Measurements from ENCODE around the gene PDAP1. TPM values are rescaled to one million over a fixed set of nuclear protein-coding genes. Genes with fewer than 3 reads are reported as not detected.
"Not testable (repeated sequence)": the region's sequence is repeated elsewhere in the genome, so short reads cannot be mapped to it uniquely, and the experiment has no call there.

PDAP1 gene
- polyA plus RNA-seq, 3 donors from 2014 or later = 20.7 to 43.3 (median 30.0) TPM

- Mint-ChIP-seq H3K9me3 (no peaks in the 10 kb centered on the region), H3K27ac (peak overlapping the region in 1 of 6 donors; percentile 23), H3K4me1 (no peaks in the 10 kb centered on the region), H3K27me3 (ENCODE audit: low read depth in 3 of 3) (peaks cover 0 to 2% (median 2%) of the 10 kb centered on the region in 3 donors), H3K4me3 (no peak overlapping the region), H3K36me3 (peaks cover 12 to 33% (median 16%) of the 10 kb centered on the region in 3 donors)
- no peak for DNase-seq
Observed at GRCh38 chr7:99359465-99360154, 48.8 kb downstream of the PDAP1 start.

GRCh38 chr7:99358521-99358920 is 49.9 kb downstream of the PDAP1 start:
- H3K9me3 Mint-ChIP-seq; DNase-seq; H3K4me1 Mint-ChIP-seq; H3K27me3 Mint-ChIP-seq (ENCODE audit: low read depth in 3 of 3); H3K4me3 Mint-ChIP-seq; H3K27ac Mint-ChIP-seq: not testable (repeated sequence)
- H3K36me3 Mint-ChIP-seq = peaks cover 12 to 29% (median 16%) of the 10 kb centered on the region in 3 donors

- H3K9me3 Mint-ChIP-seq = no peaks in the 10 kb centered on the region
- H3K27me3 Mint-ChIP-seq (ENCODE audit: low read depth in 3 of 3) = peaks cover 0 to 2% (median 2%) of the 10 kb centered on the region in 3 donors
- no peaks in the 10 kb centered on the region for H3K4me1 Mint-ChIP-seq
- no peak overlapping the region for H3K4me3 Mint-ChIP-seq
- no peak for DNase-seq
- H3K27ac Mint-ChIP-seq = peak overlapping the region in 3 of 6 donors; percentile 35 to 60 (median 40)
- H3K36me3 Mint-ChIP-seq = peaks cover 12 to 26% (median 16%) of the 10 kb centered on the region in 3 donors
Observed at GRCh38 chr7:99357701-99358490, 50.5 kb downstream of the PDAP1 start.

GRCh38 chr7:99355098-99355497 is 53.3 kb downstream of the PDAP1 start:
- H3K27ac Mint-ChIP-seq = no peak overlapping the region
- peaks cover 0 to 2% (median 2%) of the 10 kb centered on the region in 3 donors for H3K27me3 Mint-ChIP-seq (ENCODE audit: low read depth in 3 of 3)
- no peak overlapping the region for H3K4me3 Mint-ChIP-seq
- no peak for DNase-seq
- no peaks in the 10 kb centered on the region for H3K4me1 Mint-ChIP-seq
- peaks cover 12 to 26% (median 13%) of the 10 kb centered on the region in 3 donors for H3K36me3 Mint-ChIP-seq
- no peaks in the 10 kb centered on the region for H3K9me3 Mint-ChIP-seq

GRCh38 chr7:99352247-99352646 is 56.1 kb downstream of the PDAP1 start:
- no peak overlapping the region for H3K27ac Mint-ChIP-seq
- H3K4me1 Mint-ChIP-seq = no peaks in the 10 kb centered on the region
- peaks cover 0 to 3% (median 2%) of the 10 kb centered on the region in 3 donors for H3K27me3 Mint-ChIP-seq (ENCODE audit: low read depth in 3 of 3)
- DNase-seq = no peak
- no peaks in the 10 kb centered on the region for H3K9me3 Mint-ChIP-seq
- peaks cover 6 to 14% (median 7%) of the 10 kb centered on the region in 3 donors for H3K36me3 Mint-ChIP-seq
- H3K4me3 Mint-ChIP-seq = no peak overlapping the region

GRCh38 chr7:99350641-99351040 is 57.8 kb downstream of the PDAP1 start:
- H3K9me3 Mint-ChIP-seq; H3K4me1 Mint-ChIP-seq; DNase-seq; H3K27me3 Mint-ChIP-seq (ENCODE audit: low read depth in 3 of 3); H3K4me3 Mint-ChIP-seq: not testable (repeated sequence)
- Mint-ChIP-seq H3K27ac (peak overlapping the region in 1 of 6 donors; percentile 23), H3K36me3 (peaks cover 6 to 12% (median 7%) of the 10 kb centered on the region in 3 donors)

Other genes with a start within 250 kb of the PDAP1 start
- gene KPNA7, start 200.5 kb downstream of the PDAP1 start, polyA plus RNA-seq = not detected
- gene MYH16, start 135.8 kb downstream of the PDAP1 start, polyA plus RNA-seq = not detected
- gene ARPC1A, start 82.7 kb downstream of the PDAP1 start, polyA plus RNA-seq = 10 to 100 TPM; 26.6 to 49.2 (median 39.5) TPM
- gene ARPC1B, start 33.9 kb downstream of the PDAP1 start, polyA plus RNA-seq = 100 to 1,000 TPM; 582 to 834 (median 626) TPM
- 100 to 1,000 TPM; 265 to 362 (median 279) TPM for gene BUD31, start 372 bp upstream of the PDAP1 start, polyA plus RNA-seq
- 1 to 10 TPM in 2 of 3 donors, under 1 TPM in 1; 0.83 to 3.7 (median 1.4) TPM for gene PTCD1, start 30.2 kb upstream of the PDAP1 start, polyA plus RNA-seq
- gene CPSF4, start 30.3 kb upstream of the PDAP1 start, polyA plus RNA-seq = 10 to 100 TPM; 18.4 to 26.6 (median 22.2) TPM
- 100 to 1,000 TPM; 455 to 757 (median 495) TPM for gene ATP5MF, start 57.6 kb upstream of the PDAP1 start, polyA plus RNA-seq
- gene ZNF789, start 64.3 kb upstream of the PDAP1 start, polyA plus RNA-seq = 1 to 10 TPM; 4.6 to 7.6 (median 5.4) TPM
- gene ZNF394, start 91.7 kb upstream of the PDAP1 start, polyA plus RNA-seq = 10 to 100 TPM; 68.6 to 91.7 (median 76.0) TPM
- 1 to 10 TPM; 3.2 to 9.4 (median 4.6) TPM for gene ZKSCAN5, start 96.1 kb upstream of the PDAP1 start, polyA plus RNA-seq
- gene FAM200A, start 143.5 kb upstream of the PDAP1 start, polyA plus RNA-seq = 1 to 10 TPM in 2 of 3 donors, not detected in 1; 1.9 to 4.7 TPM
- gene ZNF655, start 150.0 kb upstream of the PDAP1 start, polyA plus RNA-seq = 10 to 100 TPM; 69.8 to 98.9 (median 75.0) TPM
- gene TMEM225B, start 189.7 kb upstream of the PDAP1 start, polyA plus RNA-seq = 1 to 10 TPM; 1.3 to 6.5 (median 2.8) TPM
- 10 to 100 TPM in 1 of 3 donors, 1 to 10 TPM in 2; 7.6 to 14.9 (median 9.6) TPM for gene ZSCAN25, start 208.3 kb upstream of the PDAP1 start, polyA plus RNA-seq

All from immature natural killer cell (primary cell).